ENCODE data around the gene NCOA5.

NCOA5 gene

DNA sequence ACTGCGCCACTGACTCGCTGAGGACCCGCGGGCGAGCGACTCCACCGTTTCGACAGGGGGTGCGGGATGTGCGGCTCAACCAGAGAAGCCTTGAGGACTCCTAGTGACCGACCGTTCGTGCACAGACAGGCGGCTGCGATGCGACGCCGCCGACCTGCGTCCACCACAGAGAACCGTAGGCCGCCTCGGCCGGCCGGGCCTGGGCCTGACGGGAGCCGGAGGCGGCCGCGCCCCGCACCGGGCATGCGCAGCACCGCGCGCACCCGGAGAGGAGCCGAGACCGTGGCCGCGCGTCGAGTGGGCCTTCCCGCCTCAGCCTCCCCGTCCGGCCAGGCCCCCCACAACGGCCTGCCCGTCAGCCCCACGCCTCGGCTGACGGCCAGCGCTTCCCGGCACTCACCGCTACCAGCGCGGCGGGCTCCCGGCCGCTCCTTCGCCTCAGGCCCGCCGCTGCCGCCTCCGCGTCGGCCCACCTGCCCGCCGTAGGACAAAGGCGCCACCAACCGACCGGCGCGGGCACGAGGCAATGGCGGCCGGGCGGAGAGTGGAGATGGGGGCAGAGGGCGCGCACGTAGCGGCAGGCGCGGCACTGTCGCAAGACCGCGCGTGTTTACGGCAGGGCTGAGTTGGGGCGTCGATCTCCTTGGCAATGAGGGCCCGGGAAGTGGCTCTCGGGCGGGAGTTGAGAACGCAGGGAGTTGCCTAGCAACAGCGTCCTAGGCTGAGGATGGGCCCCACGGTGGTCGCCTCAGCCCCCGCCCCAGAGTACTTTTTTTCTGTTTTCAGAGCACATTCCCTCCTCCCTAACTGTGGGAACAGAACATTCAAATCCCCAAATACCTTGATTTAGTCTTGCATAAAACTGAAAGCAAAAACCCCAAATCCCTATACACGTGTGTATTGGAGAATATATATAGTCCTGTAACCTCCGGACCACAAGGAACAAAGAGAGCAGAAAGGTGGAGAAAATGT is at the start of gene NCOA5:
Gene NCOA5 (minus strand): TSS at position 546 of the 972 bp plus-strand sequence. CDS start 10,538 bp downstream, outside the sequence.
- DNase-seq (ENCODE audit: low read depth) = peak; percentile 89

DNA sequence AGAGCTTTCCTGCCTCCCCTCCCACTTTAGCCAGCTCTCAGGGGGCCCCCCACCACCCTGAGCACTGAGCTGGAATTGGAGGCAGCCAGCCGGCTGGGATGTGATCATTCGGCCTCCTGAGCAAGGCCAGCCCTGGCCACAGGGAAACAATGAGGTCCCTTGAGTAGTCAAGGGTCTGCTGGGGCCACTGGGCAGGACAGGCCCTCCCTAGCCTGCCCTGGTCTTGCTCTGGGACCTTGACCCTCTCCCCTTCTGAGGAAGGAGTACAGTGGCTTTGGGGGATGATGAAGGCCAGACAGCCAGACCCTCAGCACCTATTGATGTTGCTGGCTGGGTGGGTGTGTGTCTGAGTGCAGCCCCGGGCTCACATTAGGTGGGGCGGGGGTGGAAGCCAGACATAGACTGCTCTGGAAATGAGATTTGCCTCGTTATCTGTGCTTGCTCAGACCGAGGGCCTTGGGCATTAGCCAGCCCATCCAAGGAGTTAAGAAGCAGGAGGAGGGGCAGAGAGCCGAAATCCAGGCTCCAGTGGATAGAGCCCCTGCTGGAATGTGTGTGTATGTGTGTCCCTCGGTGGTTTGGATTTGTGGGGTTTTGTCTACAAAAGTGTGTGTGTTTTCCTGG is 49.6 kb upstream of the NCOA5 start:
- no peak for DNase-seq (ENCODE audit: low read depth)

DNA sequence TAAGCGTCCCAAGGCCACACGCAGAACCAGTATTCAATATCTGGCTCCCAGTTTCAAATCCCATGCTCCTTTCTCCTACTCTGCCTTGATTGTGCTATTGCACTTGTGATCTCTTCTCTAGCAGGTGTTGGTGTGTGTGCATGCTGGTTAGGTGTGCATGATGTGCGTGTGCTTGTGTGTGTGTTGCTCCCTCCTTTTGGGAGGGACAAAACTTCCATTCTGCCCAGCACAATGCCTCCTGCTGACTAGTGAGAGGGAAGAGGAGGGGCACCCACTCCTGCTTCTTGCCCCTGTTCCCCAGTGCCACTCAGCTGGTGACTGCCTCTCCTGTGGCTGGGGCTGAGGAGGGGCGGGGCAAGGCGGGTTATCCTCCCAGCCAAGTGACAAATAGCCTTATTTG is 48.1 kb upstream of the NCOA5 start:
- no peak for DNase-seq (ENCODE audit: low read depth)

GRCh38 chr20:46135856-46136633 is 46.3 kb upstream of the NCOA5 start:
- DNase-seq (ENCODE audit: low read depth) = no peak

GRCh38 chr20:46134716-46135115 is 45.0 kb upstream of the NCOA5 start:
- DNase-seq (ENCODE audit: low read depth) = no peak

DNA sequence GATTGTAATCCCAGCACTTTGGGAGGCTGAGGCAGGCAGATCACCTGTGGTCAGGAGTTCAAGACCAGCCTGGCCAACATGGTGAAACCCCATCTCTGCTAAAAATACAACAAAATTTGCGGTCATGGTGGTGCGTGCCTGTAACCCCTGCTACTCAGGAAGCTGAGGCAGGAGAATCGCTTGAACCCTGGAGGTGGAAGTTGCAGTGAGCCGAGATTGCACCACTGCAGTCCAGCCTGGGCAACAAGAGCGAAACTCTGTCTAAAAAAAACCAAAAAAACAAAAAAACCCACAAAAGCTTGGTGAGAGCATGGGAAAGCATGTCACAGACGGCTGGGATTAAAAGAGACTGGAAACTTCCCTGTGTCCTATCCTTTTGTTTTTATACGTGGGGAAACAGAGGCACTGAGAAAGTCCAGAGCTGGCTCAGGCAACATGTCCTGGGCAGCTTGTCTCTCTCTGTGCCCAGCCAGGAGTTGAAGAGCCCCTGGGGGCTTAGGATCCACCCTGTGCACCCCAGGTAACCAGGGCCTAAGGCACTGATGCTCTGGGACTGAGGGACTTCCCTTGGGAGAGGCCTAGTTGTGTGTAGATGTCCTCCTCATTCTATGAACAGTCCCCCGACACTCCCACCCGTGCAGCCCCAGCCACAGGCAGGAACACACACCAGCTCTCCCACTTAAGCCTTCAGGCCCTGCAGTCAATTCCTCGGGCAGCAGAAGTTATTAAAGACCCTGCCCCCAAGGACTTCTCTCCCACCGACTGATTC is 44.3 kb upstream of the NCOA5 start:
- no peak for DNase-seq (ENCODE audit: low read depth)

DNA sequence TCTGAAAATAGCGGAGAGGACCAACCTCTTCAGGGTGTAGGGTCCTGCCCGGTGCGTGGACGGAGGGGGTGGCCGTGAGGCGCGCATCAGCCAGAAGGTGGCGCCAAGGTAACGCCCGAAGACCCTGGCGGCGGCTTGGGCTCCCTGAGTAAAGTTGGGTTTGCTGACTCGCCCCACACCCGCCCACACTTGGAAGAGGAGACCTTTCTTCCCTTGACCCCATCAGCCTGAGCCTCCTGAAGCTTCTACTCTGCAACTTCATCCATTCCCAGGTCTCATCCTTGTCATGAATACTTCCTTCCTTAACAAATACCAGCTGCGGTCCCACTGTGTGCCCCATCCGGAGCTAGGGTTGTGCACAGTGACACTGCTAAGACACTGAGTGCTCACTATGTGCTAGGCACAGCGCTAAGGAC is 43.0 kb upstream of the NCOA5 start:
- DNase-seq (ENCODE audit: low read depth) = peak; percentile 31

DNA sequence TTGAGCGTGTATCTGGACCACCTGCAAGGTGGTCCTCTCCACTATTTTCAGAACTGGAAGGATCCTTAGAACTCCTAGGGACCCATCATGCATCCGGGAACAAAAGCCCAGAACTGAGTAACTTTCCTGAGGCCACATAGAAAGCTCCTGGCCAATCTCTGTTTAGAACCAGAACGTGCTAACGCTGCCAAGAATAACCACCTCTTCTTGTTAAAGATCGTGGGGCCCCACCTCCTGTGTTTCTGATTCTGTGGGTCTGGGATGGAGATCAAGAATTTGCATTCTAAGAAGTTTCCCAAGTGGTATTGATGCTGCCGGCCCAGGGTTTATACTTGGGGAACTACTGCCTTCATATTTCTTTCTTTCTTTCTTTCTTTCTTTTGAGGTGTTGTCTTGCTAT is 41.6 kb upstream of the NCOA5 start:
- DNase-seq (ENCODE audit: low read depth) = no peak

DNA sequence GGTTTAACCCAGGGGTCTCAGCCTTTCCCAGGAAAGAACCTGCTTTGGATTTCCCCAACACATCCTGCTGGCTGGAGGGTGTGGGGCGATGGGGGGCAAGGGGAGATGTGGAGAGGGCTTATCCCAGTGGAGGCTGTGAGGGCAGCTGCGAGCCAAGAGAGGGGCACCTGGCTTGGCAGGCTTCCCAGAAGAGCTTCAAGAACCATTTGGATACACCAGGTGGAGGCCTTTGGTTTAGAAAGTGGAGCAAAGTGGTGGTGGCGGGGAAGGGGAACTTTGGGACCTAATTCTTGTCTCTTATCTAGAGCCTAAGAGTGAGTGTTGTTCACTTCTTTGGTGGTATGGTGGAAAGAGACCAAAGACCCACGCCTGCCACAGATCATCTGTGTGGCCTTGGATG is 40.8 kb upstream of the NCOA5 start:
- no peak for DNase-seq (ENCODE audit: low read depth)

GRCh38 chr20:46129955-46130481 is 40.3 kb upstream of the NCOA5 start:
- no peak for DNase-seq (ENCODE audit: low read depth)

GRCh38 chr20:46128310-46129151 is 38.8 kb upstream of the NCOA5 start:
- DNase-seq (ENCODE audit: low read depth) = no peak

- no peak for DNase-seq (ENCODE audit: low read depth)
Observed at GRCh38 chr20:46127396-46128010, 37.7 kb upstream of the NCOA5 start.

DNA sequence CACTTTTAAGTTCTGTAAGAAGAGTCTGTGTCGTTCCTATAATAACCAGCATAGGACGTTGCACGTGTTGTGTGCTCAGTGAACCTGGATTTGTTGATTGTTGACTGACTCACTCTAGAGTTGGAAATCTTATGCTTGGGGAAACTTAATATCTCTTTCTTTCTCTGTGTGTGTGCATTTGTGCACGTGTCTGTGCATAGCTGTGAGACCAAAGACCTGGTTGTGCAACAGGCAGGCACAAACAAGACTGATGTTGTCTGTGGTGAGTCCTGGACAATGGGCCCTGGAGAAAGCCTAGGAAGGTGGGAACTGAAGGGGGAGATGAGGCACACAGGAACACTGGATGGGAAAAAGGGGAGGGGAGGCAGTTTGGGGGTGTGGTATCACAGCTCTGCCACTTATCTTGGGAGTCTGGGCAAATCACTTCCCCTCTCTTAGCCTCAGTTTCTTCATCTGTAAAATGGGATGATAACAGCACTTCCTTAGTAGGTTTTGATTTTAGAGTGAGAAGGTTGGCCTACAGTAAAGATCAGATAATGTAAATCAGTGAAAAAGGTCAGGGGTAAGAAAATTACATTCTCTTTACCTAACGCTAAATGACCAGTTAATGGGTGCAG is 36.8 kb upstream of the NCOA5 start:
- no peak for DNase-seq (ENCODE audit: low read depth)

DNA sequence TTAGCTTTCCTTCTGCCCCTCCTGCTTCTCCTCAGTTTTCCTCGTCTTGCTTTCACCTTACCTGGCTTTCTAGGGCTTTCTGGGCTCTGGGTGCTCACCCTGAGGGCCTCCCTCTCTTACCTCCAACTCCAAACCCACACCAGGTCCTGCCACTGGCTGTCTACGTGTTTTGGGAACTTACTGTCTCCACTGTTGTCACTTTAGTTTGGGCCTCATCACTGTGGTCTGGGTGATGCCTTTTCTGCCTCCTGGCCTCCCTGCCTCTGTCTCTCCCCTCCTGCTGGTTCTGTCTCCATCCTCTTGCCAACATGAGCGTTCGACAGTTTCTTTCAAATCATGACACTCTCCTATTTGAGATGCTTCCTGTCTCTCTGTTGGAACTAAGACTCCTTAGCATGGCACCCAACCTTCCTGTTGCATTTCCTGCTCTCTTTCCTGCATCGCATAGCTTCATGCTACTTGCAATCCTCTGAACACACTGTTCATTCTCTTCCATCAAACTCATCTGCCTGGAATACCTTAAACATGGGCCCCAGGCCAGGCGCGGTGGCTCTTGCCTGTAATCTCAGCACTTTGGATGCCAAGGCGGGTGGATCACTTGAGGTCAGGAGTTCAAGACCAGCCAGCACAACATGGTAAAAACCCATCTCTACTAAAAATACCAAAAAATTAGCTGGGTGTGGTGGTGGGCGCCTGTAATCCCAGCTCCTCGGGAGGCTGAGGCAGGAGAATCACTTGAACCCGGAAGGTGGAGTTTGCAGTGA is 33.9 kb upstream of the NCOA5 start:
- no peak for DNase-seq (ENCODE audit: low read depth)

- no peak for DNase-seq (ENCODE audit: low read depth)
Observed at GRCh38 chr20:46122516-46123481, 33.0 kb upstream of the NCOA5 start.

DNA sequence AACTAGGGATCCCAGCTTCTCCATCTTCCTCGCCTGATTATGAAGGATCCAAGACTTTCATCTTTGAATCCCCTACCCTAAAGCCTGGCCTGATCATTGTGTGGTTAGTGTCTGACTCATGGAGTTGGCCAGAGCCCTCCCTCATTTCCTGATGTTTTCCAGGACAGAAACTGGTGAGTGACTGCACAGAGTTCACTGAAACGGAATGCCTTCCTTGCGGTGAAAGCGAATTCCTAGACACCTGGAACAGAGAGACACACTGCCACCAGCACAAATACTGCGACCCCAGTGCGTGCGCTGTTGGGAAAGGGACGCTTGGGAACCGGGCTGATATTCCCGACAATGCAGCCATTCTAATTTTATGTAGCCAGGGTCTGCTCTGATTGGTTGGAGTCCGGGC is 32.3 kb upstream of the NCOA5 start:
- no peak for DNase-seq (ENCODE audit: low read depth)

GRCh38 chr20:46121184-46121930 is 31.6 kb upstream of the NCOA5 start:
- no peak for DNase-seq (ENCODE audit: low read depth)

Data from activated gamma-delta T cell treated with anti-CD3 and anti-CD28 coated beads, Interleukin-2, amount 50 U/mL, for 16 hours (primary cell).